HG02943 (cell line): ENCODE results near the gene MAIP1.
A peak's percentile ranks its signal among the peaks of the same experiment; 100 is the strongest.
"Not testable (repeated sequence)": the region's sequence is repeated elsewhere in the genome, so short reads cannot be mapped to it uniquely, and the experiment has no call there.

Experiments used
- ATAC-seq: cut with Tn5 transposase; IDR thresholded peaks from one replicate; pipeline ENCODE4 v1.9.1; 2021; ENCODE audit warnings: mild to moderate bottlenecking, low read depth, moderate library complexity; ENCODE audit not compliant: unreplicated experiment

The MAIP1 gene, protein sequence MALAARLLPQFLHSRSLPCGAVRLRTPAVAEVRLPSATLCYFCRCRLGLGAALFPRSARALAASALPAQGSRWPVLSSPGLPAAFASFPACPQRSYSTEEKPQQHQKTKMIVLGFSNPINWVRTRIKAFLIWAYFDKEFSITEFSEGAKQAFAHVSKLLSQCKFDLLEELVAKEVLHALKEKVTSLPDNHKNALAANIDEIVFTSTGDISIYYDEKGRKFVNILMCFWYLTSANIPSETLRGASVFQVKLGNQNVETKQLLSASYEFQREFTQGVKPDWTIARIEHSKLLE

DNA sequence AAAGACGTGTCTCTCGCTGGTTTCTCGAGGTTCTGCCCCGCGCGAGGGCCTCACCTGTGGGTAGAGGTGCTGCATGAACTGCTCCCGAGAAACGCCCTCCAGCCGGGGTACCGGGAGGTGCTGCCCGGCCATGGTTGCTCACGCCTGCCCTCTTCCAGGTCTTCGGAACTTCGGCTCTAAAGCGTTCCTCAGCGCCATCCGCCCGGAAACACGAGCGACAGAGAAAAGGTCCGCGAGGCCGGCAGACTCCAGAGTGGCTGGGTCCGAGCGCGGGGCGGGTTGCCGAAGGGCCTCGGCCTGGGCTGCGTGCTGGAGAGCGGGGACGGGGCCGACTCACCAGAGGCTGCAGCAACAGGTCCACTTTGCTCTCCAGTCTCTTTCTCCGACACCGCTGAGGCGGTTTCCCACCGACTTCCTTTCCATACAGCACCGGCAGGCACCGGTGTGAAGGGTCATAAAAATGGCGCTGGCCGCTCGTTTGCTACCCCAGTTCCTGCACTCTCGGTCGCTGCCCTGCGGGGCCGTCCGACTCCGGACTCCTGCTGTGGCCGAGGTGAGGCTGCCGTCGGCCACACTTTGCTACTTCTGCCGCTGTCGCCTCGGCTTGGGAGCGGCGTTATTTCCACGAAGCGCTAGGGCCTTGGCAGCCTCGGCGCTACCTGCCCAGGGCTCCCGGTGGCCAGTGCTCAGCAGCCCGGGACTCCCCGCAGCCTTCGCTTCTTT, at the start of gene MAIP1, which contains the start of gene TYW5:
Gene MAIP1, plus strand, starts transcription at position 244 of the 723 bp plus-strand sequence. Its CDS starts 217 bp downstream, at position 461.
Gene TYW5, minus strand, starts transcription at position 153 of the 723 bp plus-strand sequence. Its CDS starts 21 bp downstream, at position 132.
- peak; percentile 77 for ATAC-seq

DNA sequence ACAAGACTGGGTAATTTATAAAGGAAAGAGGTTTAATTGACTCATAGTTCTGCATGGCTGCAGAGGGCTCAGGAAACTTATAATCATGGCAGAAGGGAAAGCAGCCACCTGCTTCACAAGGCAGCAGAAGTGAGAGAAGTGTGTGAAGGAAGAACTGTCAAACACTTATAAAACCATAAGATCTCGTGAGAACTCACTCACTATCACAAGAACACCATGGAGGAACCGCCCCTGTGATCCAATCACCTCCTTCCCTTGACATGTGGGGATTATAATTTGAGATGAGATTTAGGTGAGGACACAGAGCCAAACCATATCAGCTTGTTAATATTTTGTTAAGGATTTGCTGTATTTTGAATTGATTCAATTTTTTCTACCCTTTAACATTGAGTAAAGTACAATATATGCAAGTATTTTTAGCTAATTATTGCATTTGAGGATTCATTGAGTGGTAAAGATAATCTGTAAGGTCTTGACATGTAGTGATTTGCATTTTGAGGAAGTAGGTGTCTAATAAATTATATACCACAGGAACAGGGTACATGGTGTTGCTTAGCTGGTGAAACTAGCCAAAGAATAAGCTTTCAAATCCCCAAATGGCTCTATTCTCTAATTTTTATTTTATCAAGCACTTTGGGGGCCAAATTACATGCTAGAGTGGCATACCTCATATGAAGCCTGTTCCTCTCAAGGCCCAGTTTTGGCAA, 48.2 kb upstream of the MAIP1 start:
- no peak for ATAC-seq

DNA sequence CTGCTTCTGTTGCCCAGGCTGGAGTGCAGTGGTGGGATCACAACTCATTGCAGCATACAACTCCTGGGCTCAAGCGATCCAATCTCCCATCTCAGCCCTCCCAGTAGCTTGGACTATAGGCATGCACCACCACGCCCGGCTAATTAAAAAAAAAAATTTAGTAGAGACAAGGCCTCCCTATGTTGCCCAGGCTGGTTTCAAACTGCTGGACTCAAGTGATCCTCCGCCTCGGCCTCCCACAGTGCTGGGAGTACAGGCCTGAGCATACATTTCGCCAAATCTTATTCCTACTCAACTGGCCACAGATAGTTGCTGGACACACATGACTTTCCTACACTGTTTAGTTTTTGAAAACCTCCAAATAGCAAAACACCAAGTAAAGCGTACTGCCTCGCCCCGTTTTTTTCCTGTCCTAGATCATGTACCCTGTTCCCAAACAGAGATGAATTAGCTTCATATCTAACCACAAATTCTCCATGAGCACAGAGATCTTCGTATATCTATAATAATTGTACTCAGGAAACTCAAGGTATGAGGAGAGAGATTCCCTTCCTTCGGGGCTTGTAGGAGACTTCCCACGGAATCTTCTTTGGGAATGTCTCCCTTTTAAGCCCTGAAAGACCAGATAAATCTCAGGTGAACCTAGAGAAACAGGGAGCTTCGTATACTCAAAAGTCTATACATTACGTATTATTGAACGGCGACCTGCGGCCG, 44.9 kb upstream of the MAIP1 start:
- ATAC-seq = no peak

DNA sequence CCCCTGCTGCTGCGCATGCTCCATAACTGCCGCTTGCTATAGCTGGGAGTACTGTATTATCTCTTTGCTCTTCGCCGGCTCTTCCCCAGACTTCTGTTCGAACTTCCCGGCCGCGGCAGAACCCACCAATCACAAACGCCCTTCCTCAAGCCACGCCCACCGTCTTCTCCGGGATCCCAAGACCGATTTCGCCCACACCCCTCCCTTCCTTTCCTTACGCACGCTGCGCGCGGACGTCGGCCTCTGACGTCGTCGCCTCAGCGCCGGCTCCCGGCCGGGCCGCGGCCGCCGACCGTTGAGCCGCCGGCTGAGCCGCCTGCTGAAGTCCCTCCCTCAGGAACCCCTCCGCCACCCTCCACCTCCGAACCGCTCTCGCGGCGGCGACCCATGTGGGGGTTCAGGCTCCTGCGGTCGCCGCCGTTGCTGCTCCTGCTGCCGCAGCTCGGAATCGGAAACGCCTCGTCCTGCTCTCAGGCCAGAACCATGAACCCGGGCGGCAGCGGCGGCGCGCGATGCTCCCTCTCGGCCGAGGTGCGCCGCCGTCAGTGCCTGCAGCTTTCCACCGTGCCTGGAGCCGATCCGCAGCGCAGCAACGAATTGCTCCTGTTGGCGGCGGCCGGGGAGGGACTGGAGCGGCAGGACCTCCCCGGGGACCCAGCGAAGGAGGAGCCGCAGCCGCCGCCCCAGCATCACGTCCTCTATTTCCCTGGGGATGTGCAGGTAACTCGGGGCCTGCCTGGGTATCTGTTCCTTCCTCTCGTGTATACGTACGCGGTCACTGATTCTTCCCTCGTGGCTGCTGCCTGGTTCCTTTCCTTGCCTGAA, 44.1 kb upstream of the MAIP1 start, which contains the start of gene C2orf69:
Gene C2orf69, plus strand, starts transcription at position 242 of the 825 bp plus-strand sequence. Its CDS starts 146 bp downstream, at position 388.
- peak; percentile 89 for ATAC-seq

DNA sequence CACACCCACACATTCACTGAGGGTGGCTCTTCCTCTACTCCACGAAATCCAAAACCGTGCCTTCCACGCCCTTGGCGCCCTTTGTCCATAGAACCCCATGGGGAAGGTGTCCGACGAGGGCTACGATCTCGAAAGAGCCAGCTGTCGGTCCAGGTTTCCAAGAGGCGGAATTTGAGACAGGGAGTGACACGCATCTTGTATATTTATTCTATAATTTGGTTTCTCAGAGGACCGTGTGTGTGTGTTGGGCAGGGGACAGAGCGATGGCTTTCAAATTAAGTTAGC, 43.6 kb upstream of the MAIP1 start:
- no peak for ATAC-seq

DNA sequence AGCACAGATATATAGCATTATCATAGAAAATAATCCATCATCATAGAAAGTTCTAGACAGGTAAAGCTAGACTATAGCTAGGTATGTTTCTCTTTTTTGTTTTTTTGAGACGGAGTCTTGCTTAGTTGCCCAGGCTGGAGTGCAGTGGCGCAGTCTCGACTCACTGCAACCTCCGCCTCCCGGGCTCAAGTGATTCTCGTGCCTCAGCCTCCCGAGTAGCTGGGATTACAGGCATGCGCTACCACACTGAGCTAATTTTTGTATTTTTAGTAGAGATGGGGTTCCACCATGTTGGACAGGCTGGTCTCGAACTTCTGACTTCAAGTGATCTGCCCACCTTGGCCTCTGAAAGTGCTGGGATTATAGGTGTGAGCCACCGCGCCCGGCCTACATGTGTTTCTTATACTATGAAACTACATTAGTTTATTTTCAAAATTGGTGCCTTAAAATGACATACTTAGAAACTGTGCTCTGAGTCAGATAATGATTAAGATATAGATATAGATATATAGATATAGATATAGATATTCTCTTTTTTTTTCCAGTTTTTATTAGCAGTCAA, 42.7 kb upstream of the MAIP1 start:
- not testable (repeated sequence) for ATAC-seq

DNA sequence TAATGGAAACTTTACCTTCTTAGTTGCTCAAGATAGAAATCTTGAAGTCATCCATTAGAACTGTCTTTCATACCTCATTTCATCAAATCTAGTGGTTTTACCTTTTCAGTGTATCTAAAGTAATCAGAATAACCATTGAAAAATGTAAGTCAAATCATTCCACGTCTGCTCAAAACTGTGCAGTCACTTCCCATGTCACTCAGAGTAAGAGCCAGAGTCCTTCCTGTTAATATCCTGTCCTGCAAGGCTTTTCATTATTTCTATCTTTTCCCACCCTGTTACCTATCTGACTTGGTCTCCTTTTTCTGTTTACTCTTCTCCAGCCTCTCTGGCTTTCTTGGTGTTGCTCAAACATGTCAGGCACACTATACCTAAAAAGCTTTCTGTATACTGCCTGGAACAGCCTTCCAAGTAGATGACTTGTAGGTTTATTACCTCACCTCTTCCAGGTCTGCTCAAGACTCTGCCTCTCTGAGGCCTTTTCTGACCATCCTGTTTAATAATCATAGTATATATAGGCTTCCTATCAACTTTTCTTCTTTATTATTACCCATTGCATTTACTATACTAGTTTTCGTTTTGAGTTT, 40.9 kb upstream of the MAIP1 start:
- ATAC-seq = no peak

DNA sequence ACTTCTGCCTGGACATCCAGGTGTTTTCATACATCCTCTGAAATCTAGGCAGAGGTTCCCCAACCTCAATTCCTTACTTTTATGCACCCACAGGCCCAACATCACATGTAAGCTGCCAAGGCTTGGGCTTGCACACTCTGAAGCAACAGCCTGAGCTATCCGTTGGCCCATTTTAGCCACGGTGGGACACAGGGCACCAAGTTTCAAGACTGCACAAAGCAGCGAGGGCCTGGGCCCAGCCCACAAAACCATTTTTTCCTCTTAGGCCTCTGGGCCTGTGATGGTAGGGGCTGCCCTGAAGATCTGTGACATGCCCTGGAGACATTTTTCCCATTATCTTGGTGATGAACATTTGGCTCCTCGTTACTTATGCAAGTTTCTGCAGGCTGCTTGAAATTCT, 38.4 kb upstream of the MAIP1 start:
- no peak for ATAC-seq

DNA sequence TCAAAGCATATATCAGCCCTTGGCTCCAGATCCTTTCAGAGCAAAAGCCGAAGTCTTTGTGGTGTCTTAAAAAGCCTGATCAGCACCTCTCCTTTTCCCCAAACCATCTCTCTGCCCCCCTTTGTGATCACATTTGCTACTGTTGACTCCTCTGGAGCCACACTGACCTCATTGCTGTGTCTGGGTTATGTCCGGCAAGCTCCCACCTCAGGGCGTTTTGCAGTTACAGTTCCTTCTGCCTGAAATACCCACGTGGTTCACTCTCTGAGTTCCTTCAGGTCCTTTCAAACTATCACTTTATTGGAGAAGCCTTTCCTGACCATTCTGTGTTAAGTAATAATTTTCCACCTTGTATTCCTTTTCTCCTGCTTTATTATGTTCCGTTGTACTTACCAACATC, 32.5 kb upstream of the MAIP1 start:
- ATAC-seq = no peak

DNA sequence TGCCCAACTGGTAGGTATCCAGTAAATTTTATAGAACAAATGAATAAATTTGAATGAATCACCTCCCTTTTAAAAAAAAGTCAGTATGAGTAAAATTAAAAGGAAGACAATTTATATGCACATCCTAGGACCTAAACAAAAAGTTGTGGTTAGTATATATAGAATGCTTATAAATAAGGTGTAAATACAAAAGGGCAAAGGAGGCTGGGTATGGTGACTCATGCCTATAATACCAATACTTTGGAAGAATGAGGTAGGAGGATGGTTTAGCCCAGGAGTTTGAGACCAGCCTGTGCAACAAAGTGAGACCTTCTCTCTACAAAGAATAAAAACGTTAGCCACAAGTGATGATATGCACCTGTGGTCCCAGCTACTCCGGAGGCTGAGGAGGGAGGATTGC, 31.5 kb upstream of the MAIP1 start:
- no peak for ATAC-seq

DNA sequence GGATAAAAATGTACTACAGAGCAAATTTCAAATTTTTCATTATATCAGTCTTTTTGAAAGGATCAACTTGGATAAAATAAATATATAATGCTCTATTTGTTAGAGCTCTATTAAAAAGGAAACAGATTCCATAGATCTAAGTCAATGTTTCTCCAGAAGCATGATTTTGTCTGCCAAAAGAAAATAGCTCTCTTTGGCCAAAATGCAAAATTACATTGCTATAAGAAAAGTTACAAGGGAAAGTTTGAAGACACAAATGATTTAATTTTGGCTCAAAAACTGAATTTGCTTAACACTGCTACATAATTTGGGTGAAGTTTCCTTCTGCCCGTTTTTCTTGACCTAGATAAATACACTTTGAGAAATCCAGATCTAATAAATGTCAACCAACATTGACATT, 28.6 kb upstream of the MAIP1 start:
- ATAC-seq = no peak

DNA sequence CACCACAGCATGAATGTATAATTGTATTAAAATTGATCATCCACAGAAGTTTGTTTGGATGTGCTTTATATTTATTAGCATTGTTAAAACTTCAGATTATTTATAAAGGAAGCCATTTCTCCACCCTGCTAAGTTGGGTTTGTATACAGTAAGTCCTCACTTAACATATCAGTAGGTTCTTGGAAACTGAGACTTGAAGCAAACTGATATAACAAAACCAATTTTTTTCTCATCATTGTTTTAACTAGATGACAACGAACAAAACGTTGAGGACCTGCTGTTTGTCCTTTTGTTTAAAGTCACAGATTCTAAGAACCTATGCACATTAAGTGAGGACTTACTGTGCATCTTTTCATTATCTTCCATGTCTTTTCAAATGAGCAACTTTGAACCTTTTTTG, 27.2 kb upstream of the MAIP1 start:
- ATAC-seq = no peak

DNA sequence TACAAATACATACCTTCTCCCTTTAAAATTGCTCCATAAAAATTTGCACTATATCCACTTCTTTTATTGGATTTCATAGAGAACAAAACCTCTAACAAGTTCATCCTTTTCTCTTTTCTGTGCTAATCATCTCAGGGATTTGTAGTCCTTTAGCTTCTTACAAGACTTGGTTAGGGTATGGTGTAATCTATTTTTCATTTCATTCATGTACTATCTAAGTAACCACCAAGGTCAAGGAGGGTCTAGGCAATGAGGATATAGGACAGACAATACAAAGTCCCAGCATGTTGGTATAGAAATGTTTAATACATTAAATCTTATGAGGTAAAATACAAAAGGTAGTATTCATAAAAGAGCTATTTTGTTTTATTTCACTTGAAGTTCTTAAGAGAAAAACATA, 26.8 kb upstream of the MAIP1 start:
- no peak for ATAC-seq

DNA sequence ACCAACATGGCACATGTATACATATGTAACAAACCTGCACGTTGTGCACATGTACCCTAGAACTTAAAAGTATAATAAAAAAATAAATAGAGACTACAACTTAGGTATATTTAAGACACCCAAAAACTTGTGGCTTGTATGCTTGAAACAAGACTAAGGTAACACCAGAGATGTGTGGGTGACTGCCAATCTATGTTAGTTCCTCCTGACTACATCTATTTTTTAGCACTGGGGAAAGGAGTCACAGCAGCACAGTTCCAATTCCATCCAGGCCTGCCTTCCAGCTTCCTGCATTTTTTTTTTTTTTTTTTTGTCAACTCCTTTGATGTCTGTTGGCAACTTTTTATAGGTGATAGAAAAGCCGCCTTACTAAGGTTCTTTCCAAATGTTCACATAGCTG, 26.1 kb upstream of the MAIP1 start:
- ATAC-seq = no peak

DNA sequence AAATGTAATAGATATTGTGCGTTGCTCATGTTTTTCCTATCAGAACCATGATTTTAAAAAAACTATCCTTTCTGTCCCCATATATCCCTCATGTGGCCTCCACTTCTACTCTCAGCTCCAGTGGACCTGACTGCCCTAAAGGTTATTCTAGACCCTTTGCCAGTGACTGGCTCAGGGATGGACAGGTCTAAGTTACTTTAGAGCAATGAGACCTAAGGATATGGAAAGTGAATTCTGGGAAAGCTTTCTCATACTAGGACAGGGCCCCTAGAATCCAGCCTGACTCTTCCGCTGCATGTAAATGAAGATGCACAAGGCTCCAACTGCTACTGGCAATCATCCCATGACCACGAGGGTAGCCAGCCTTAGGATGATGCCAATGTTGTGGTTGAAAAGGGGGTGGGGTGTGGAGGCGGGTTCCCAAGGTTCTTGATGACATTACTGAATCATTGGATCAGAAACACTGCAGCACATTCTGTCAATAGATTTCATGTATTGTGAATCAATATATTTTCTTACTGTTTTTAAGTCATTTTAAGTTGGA, 23.0 kb upstream of the MAIP1 start:
- no peak for ATAC-seq

DNA sequence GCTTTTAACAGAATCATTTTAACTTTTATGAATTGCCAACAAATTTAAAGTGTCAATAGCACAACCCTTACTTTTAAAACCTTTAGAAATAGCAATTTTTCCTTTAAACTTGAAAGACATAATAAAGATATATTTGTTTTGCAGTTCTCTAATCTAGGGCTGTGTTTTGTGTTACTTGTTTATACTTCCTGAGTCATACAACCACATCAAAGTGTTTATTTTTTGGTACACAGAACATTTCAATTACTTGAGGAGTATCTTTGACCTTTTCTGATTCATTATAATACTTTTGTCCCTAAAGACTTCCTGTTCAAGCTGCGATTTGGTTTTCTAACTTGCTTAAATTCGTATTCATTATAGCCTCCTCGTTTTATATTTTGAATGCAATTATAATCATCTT, 21.9 kb upstream of the MAIP1 start:
- ATAC-seq = no peak

DNA sequence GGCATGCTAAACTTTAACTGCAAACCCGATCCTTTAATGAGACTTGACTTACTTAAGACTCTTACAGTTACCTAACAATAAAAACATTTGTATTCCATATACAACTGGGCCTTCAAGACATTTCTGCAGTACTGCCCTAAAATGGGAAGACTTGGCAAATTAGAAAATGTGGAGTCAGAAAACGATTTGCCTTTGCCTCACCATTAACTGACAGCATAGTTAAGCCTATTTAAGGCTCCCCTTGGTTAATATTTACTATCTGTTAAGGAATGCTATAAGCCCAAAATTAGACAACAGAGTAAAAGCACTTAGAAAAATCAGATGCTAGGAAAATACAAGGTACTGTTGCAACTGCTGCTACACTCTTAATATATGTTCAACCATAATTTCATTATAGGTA, 18.8 kb upstream of the MAIP1 start:
- no peak for ATAC-seq

DNA sequence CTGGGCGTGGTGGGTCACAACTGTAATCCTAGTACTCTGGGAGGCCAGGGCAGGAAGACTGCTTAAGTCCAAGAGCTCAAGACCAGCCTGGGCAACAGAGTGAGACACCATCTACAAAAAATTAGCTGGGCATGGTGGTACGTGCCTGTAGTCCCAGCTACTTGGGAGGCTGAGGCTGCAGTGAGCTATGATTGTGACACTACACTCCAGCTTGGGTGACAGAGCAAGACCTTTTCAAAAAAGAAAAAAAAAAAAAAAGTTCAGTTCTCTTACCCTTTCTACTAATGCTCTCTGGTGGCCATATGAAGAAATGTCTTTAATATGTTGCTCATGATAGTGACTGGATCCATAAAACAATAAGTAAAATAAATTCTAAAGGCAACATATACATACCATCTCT, 15.0 kb upstream of the MAIP1 start:
- ATAC-seq = no peak

DNA sequence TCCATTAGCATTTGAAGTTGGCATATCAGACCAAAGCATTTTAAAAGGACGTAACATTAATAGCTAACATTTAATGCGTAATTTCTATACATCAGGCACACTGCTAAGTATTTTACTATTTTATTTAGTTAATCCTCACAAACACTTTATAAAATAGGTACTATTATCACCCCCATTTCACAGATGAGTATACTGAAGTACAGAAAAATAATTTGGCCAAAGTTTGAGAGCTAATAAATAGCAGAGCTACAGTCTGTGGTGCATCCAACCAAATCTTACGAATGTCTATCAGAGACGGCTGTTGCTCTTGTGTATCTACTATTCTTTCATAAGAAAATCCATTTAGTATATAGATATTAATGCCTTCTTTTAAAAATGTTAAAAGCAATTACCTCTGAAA, 12.0 kb upstream of the MAIP1 start:
- ATAC-seq = no peak
